ENCODE data around the gene PLXNB3.

The PLXNB3 gene

GRCh38 chrX:153732401-153732800 lies 31.6 kb upstream of the PLXNB3 start:
- TF ChIP-seq ZNF565 (CRISPR knock-in tag; conservative IDR thresholded peaks at IDR 0.05; ENCODE audit: low read depth) (no peak), ZNF8 (CRISPR knock-in tag; IDR thresholded peaks at IDR 0.05) (no peak), CSDC2 (CRISPR knock-in tag; IDR thresholded peaks at IDR 0.05) (no peak), PPARA (CRISPR knock-in tag; IDR thresholded peaks at IDR 0.05; ENCODE audit: borderline replicate concordance) (no peak), ZFP30 (CRISPR knock-in tag; IDR thresholded peaks at IDR 0.05) (no peak), BACH2 (CRISPR knock-in tag; IDR thresholded peaks at IDR 0.05; ENCODE audit: borderline replicate concordance) (no peak), SNAI2 (CRISPR knock-in tag; IDR thresholded peaks at IDR 0.05) (no peak), ZNF70 (CRISPR knock-in tag; IDR thresholded peaks at IDR 0.05) (no peak), OSR1 (CRISPR knock-in tag; IDR thresholded peaks at IDR 0.05) (no peak), ZC3H10 (CRISPR knock-in tag; IDR thresholded peaks at IDR 0.05) (no peak), ESRRG (CRISPR knock-in tag; IDR thresholded peaks at IDR 0.05) (no peak), ARNTL (CRISPR knock-in tag; IDR thresholded peaks at IDR 0.05; ENCODE audit: borderline replicate concordance, low read depth) (no peak), CREB5 (CRISPR knock-in tag; IDR thresholded peaks at IDR 0.05; ENCODE audit: low read depth) (no peak), RARB (CRISPR knock-in tag; IDR thresholded peaks at IDR 0.05) (no peak), ISL1 (CRISPR knock-in tag; IDR thresholded peaks at IDR 0.05) (no peak), POU6F1 (CRISPR knock-in tag; IDR thresholded peaks at IDR 0.05; ENCODE audit: borderline replicate concordance, low read depth) (no peak), TSHZ2 (CRISPR knock-in tag; IDR thresholded peaks at IDR 0.05) (no peak)
- TF ChIP-seq, protein P1, sequence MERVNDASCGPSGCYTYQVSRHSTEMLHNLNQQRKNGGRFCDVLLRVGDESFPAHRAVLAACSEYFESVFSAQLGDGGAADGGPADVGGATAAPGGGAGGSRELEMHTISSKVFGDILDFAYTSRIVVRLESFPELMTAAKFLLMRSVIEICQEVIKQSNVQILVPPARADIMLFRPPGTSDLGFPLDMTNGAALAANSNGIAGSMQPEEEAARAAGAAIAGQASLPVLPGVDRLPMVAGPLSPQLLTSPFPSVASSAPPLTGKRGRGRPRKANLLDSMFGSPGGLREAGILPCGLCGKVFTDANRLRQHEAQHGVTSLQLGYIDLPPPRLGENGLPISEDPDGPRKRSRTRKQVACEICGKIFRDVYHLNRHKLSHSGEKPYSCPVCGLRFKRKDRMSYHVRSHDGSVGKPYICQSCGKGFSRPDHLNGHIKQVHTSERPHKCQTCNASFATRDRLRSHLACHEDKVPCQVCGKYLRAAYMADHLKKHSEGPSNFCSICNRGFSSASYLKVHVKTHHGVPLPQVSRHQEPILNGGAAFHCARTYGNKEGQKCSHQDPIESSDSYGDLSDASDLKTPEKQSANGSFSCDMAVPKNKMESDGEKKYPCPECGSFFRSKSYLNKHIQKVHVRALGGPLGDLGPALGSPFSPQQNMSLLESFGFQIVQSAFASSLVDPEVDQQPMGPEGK (CRISPR knock-in tag; IDR thresholded peaks at IDR 0.05; ENCODE audit: borderline replicate concordance), result no peak
- TF ChIP-seq, protein P2, sequence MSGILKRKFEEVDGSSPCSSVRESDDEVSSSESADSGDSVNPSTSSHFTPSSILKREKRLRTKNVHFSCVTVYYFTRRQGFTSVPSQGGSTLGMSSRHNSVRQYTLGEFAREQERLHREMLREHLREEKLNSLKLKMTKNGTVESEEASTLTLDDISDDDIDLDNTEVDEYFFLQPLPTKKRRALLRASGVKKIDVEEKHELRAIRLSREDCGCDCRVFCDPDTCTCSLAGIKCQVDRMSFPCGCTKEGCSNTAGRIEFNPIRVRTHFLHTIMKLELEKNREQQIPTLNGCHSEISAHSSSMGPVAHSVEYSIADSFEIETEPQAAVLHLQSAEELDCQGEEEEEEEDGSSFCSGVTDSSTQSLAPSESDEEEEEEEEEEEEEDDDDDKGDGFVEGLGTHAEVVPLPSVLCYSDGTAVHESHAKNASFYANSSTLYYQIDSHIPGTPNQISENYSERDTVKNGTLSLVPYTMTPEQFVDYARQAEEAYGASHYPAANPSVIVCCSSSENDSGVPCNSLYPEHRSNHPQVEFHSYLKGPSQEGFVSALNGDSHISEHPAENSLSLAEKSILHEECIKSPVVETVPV (CRISPR knock-in tag; IDR thresholded peaks at IDR 0.05), result no peak
- no peak for ATAC-seq

GRCh38 chrX:153733651-153734240 lies 30.3 kb upstream of the PLXNB3 start:
- no peak for ATAC-seq
- TF ChIP-seq, protein P1 (CRISPR knock-in tag; IDR thresholded peaks at IDR 0.05; ENCODE audit: borderline replicate concordance), result no peak
- TF ChIP-seq ARNTL (CRISPR knock-in tag; IDR thresholded peaks at IDR 0.05; ENCODE audit: borderline replicate concordance, low read depth) (no peak), PPARA (CRISPR knock-in tag; IDR thresholded peaks at IDR 0.05; ENCODE audit: borderline replicate concordance) (no peak), ISL1 (CRISPR knock-in tag; IDR thresholded peaks at IDR 0.05) (no peak), BACH2 (CRISPR knock-in tag; IDR thresholded peaks at IDR 0.05; ENCODE audit: borderline replicate concordance) (no peak), CSDC2 (CRISPR knock-in tag; IDR thresholded peaks at IDR 0.05) (no peak), SNAI2 (CRISPR knock-in tag; IDR thresholded peaks at IDR 0.05) (no peak), TOX (CRISPR knock-in tag; IDR thresholded peaks at IDR 0.05; ENCODE audit: borderline replicate concordance) (no peak), TCF4 (CRISPR knock-in tag; IDR thresholded peaks at IDR 0.05; ENCODE audit: borderline replicate concordance) (no peak)
